GM21390 (cell line): ENCODE data around the gene DDX10.

ENCODE experiments used
- ATAC-seq: cut with Tn5 transposase; IDR thresholded peaks from one replicate; pipeline ENCODE4 v1.9.1; 2021; ENCODE audit not compliant: unreplicated experiment

DDX10 gene

DNA sequence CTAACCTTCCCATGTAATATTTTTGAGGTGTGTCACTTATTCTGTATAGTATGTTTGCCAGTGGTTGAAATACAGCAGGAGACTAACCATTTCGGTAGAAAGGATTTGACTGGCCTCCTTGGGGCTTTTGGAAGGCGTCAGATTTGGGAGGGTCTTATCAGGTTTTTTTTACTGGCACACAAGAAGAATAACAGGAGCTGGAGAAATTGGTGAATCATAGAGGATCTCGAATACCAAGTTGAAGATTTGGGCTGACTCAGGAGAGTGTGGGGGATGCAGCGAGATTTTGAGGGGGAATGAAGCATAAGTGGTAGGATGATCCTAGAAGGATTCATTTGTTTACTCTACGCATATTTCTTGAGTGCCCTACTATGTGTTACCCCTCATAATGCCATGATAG, 200.5 kb downstream of the DDX10 start:
- ATAC-seq: no peak

DNA sequence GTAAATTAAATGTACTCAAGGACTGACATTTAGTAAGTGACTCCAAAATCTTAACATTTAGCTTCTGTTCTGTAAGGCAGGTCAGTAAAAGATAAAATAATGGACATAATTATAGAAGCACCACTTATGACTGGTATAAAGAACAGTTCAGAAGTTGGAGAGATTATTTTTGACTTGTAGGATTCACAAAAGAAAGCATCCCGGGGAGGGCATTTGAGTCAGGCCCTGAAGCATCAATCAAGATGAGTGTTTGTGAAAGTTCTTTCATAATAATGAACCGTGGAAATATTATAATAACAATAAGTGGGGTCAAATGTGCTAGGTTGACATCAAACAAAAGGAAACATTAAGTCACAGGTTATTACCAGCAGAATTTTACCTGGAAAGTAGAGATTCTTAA, 201.9 kb downstream of the DDX10 start:
- ATAC-seq: no peak

GRCh38 chr11:108870373-108871020, 205.6 kb downstream of the DDX10 start:
- ATAC-seq: no peak

DNA sequence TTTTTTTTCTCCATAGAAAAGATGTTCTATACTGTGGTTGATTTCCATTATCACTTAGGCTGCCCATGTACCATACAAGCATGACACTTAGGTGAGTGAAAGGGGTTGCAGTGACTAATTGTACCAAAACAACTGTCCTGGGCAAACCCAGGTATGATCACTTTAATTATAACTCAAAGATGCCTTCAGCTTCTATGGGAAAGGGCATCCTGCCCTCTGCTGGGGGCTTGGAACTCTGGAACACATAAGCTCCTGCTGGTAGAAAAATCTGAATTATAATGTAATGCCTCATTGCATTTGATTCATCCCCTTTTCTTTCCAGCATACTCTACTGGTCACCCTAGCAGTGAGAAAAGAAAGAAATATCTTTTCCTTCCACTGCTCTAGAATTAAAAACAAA, 206.3 kb downstream of the DDX10 start:
- no peak for ATAC-seq

- ATAC-seq: no peak
These were observed 207.0 kb downstream of the DDX10 start for GRCh38 chr11:108871867-108872266.

- ATAC-seq: no peak
These were observed 208.0 kb downstream of the DDX10 start for GRCh38 chr11:108872781-108873291.

DNA sequence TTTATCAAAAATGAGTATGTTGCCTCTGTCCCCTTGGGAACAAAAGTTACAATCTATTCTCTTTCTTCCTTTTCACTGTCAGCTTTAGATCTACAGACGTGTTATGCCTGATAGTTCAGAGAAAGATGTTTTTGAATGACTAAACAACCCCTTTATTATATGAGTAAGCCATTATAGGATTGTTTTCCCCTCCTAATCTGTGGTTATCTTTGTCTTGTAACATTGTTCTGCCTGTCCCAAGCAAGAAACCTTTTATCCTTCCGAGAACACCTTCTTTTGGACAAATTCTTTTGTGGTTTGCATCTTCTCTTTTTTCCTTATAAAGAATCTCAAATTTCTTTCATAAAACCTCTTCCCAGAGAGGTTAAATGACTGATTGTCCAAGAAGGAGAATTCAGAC, 208.4 kb downstream of the DDX10 start:
- no peak for ATAC-seq

GRCh38 chr11:108873941-108874340, 209.1 kb downstream of the DDX10 start:
- ATAC-seq: no peak

- ATAC-seq: no peak
These were observed 210.3 kb downstream of the DDX10 start for GRCh38 chr11:108875134-108875533.

GRCh38 chr11:108877178-108877577, 212.3 kb downstream of the DDX10 start:
- ATAC-seq: no peak

GRCh38 chr11:108880510-108880909, 215.6 kb downstream of the DDX10 start:
- ATAC-seq: no peak

- no peak for ATAC-seq
These were observed 216.3 kb downstream of the DDX10 start for GRCh38 chr11:108881131-108881530.

DNA sequence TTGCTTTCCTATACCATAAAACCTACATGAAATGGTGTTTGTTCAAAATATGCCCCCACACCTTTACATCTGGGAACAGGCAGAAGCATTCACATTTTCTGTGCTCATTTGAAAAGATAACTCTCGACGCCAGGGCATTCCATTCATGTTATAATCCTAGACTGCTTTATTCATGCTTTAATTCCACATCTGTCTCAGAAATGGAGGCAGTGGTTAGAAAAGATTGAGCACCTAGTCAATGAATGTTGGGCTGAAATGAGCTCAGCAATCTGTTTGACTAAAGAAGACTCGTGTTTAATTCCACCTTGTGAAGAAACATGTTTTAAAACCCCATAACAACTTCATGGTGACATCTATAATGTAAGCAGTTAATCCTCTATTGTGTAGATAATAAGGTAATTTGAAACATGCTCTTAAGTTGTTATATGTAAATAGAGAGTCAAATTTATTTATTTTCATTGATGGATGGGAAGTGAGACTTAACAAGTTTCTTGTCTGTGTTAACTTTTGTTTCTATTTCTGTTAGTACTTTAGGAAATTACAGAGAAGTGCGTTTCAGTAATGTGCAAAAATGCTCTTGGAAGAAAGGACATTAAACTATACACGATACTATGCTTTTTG, 217.5 kb downstream of the DDX10 start:
- ATAC-seq: no peak

DNA sequence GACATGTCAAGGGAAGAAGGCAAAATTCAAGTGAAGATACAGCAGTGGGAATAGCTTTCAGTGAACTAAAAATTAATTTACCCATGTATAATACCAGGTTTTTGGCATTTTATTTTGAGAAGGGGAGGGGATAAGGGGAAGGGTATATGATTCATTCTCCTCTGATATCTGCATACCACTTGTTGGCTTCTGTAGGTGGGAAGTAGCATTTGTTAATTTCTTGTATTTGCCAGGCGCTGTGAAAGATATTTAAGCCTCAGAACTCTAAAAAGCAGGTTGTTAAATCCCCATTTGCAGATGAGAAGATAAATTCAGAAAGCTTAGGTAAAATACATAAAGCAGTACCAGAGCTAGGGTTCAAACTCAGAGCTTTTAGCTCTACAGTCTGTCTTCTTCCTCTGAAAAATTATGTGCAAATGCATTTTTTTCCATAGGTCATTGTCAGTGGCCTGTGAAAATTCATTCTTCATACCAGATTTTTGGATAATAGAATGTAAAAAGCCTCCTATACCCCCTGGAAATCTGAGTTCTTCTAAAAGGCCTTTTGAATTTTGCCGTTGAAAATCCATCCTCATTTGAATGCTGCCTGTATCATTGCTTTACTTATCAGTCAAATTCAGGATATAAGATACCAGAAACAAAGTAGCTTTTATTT, 221.3 kb downstream of the DDX10 start:
- ATAC-seq: no peak

GRCh38 chr11:108886660-108887009, 221.8 kb downstream of the DDX10 start:
- ATAC-seq: no peak

GRCh38 chr11:108887436-108888238, 222.8 kb downstream of the DDX10 start:
- no peak for ATAC-seq

- ATAC-seq: no peak
These were observed 225.7 kb downstream of the DDX10 start for GRCh38 chr11:108890482-108891105.

DNA sequence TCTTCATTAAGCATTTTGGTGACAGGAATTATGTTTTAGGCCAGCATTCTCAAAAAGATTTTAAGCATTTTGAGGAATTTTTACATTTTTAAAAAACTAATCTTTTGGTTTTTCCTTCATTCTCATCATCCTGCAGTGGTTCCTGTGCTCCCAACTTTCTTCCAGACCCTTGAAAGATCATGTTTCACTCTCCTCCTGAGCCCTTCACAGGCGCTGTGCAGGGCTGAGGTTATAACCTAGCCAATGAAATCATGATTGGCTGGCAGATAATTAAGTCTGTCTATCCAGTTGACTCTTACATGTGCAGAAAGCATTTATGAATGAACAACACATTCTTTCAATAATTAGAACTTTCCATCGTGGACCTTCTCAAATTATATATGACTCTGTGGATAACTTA, 226.3 kb downstream of the DDX10 start:
- no peak for ATAC-seq

DNA sequence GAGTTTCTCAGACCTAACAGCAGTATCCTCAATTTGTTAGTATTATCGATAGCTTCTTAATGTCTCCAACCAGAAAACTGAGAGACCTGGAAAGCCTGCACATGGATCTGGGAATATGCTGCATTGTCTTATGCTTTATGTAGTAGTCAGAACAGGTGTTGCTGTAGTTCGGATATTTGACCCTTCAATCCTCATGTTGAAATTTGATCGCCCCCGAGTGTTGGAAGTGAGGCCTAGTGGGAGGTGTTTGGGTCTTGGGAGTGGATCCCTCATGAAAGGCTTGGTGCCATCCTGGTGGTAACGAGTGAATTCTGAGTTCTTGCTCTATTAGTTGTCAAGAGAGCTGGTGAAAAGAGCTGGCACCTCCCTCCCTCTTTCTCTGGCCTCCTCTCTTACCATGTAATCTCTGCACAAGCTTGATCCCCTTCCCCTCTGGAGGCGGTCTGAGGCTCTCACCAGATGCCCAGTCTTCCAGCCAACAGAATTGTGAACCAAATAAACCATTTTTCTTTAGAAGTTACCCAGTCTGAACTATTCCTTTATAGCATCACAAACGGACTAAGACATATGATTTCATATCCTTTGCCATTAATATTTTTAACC, 227.1 kb downstream of the DDX10 start:
- no peak for ATAC-seq

DNA sequence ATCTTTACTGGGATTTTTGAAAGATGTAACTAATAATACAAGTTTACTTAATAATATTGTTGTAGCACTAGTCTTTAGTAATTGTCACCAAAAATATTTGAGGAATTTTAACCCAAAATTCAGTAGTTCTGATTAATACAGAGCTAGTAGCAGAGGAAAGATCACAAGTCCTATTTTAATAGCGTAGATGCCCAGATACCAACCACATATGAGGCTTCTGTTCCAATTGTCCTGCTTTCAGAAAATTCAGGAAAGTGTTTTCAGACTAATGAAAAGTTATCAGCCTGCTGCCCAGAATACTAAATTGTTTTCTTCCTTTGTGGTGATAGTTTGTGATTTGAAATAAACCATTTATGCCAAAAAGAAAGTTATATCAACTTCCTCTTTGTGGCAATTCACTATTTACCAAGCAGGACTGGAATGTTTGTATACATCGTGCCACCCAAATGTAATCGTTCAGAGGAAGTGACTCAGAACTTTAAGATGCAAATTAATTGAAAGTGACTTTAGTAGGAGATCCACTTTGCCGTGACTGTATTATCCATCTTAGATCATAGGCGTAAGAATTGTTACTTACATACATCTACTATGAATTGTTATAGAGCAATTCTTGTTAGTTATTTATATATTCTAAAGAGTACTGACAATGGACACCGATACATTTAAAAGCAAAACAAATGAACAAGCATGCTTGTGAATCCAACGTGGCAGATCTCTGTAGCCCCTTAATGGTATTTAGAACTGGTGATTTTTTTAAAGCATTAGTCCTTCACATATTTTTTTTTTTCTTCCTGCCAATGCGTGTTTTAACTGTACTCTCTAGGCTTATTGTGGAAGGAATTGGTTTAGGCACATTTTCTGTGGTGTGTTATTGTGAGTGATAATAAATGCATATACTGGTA, 231.0 kb downstream of the DDX10 start:
- ATAC-seq: peak; percentile 77
